ENCODE results near the gene GAPDH.
A peak's percentile ranks its signal among the peaks of the same experiment; 100 is the strongest.
"Not testable (repeated sequence)": the region's sequence is repeated elsewhere in the genome, so short reads cannot be mapped to it uniquely, and the experiment has no call there.

GAPDH gene

DNA sequence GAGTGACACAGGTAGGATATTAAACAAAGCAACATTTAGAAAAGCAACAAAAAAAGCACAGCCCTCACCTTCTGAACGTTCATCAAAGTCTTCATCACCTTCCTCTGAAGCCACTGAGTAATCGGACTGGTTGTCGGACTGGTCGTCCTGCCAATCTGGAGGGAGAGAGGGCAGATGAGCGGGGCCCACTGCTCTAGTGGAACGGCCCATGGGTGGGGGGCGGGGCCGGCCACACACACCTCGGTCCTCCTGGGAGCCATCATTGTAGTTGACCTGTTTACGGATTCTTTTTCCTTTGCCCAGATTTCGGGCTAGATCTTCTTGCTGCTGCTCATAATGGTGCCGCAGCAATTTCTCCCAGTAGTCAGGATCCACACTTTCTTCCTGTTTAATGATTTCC, 48.6 kb downstream of the GAPDH start:
- no peak overlapping the region for H3K4me3 ChIP-seq (ENCODE audit: low read depth, low read length)
- POLR2A ChIA-PET: no interaction called here
- H3K27ac ChIP-seq (ENCODE audit: extremely low read depth, low read depth, low read length): no peak overlapping the region
- TF ChIP-seq ZNF211 (tag by site-specific recombination; IDR thresholded peaks at IDR 0.05; ENCODE audit: low read depth) (no peak), ZNF239 (tag by site-specific recombination; IDR thresholded peaks at IDR 0.05) (no peak), ZIC2 (tag by site-specific recombination; IDR thresholded peaks at IDR 0.05) (no peak)
- TF ChIP-seq, protein P1, sequence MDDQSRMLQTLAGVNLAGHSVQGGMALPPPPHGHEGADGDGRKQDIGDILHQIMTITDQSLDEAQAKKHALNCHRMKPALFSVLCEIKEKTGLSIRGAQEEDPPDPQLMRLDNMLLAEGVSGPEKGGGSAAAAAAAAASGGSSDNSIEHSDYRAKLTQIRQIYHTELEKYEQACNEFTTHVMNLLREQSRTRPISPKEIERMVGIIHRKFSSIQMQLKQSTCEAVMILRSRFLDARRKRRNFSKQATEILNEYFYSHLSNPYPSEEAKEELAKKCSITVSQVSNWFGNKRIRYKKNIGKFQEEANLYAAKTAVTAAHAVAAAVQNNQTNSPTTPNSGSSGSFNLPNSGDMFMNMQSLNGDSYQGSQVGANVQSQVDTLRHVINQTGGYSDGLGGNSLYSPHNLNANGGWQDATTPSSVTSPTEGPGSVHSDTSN (CRISPR knock-in tag; IDR thresholded peaks at IDR 0.05): no peak
- CTCF ChIA-PET: interaction anchor here (0.6 to 2.0 kb wide), 5 partner anchors 12 to 594 kb away, joined by 3 to 13 read pairs (median 3); no protein-coding TSS in a partner anchor
- no peaks in the 10 kb centered on the region for H3K9me3 ChIP-seq (ENCODE audit: control insufficient read depth, insufficient read depth, low read depth, low read length)
- H3K36me3 ChIP-seq (ENCODE audit: control insufficient read depth in 2 of 2, insufficient read depth in 1 of 2, low read length in 2 of 2): peaks cover 84 to 91% of the 10 kb centered on the region in 2 experiments
- H3K4me1 ChIP-seq (ENCODE audit: control insufficient read depth, insufficient read depth, low read length): no peaks in the 10 kb centered on the region

DNA sequence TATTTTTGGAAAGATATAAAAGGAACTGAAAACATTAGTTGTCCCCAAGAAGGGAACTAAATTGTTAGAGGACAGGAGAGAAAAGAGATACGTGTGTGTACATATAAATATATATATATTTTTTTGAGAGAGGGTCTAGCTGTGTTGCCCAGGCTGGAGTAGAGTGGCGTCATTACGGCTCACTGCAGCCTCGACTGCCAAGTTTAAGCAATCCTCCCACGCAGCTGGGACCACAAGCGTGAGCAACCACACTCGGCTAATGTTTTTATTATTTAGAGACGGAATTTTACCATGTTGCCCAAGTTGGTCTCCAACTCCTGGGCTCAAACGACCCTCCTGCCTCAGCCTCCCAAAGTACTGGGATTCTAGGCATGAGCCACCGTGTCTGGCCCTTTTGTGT, 50.0 kb downstream of the GAPDH start:
- ChIA-PET CTCF (interaction anchor here (1.0 to 2.0 kb wide), 3 partner anchors 14 to 596 kb away, joined by 3 to 13 read pairs (median 3); no protein-coding TSS in a partner anchor), POLR2A (no interaction called here)
- no peak overlapping the region for H3K4me3 ChIP-seq (ENCODE audit: low read depth, low read length)
- no peaks in the 10 kb centered on the region for H3K4me1 ChIP-seq (ENCODE audit: control insufficient read depth, insufficient read depth, low read length)
- H3K9me3 ChIP-seq (ENCODE audit: control insufficient read depth, insufficient read depth, low read depth, low read length): no peaks in the 10 kb centered on the region
- peaks cover 81 to 91% of the 10 kb centered on the region in 2 experiments for H3K36me3 ChIP-seq (ENCODE audit: control insufficient read depth in 2 of 2, insufficient read depth in 1 of 2, low read length in 2 of 2)
- no peak for TF ChIP-seq ZNF157 (tag by site-specific recombination; IDR thresholded peaks at IDR 0.05)
- peak; percentile 59; the same call in 1 of the 2 replicates for TF ChIP-seq ZNF121 (tag by site-specific recombination; IDR thresholded peaks at IDR 0.05)
- H3K27ac ChIP-seq (ENCODE audit: extremely low read depth, low read depth, low read length): no peak overlapping the region

DNA sequence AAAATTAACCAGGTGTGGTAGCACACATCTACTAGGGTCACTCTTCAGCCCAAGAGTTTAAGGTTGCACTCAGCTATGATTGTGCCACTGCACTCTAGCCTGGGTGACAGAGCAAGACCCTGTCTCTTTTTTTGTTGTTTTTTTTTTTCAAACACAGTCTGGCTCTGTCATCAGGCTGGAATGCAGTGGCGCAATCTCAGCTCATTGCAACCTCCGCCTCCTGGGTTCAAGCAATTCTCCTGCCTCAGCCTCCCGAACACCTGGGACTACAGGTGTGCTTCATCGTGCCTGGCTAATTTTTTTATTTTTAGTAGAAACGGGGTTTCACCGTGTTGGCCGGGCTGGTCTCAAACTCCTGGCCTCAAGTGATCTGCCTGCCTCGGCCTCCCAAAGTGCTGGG, 52.3 kb downstream of the GAPDH start:
- H3K36me3 ChIP-seq (ENCODE audit: control insufficient read depth in 2 of 2, insufficient read depth in 1 of 2, low read length in 2 of 2): peaks cover 85 to 96% of the 10 kb centered on the region in 2 experiments
- H3K9me3 ChIP-seq (ENCODE audit: control insufficient read depth, insufficient read depth, low read depth, low read length); H3K27ac ChIP-seq (ENCODE audit: extremely low read depth, low read depth, low read length); H3K4me3 ChIP-seq (ENCODE audit: low read depth, low read length); H3K4me1 ChIP-seq (ENCODE audit: control insufficient read depth, insufficient read depth, low read length): not testable (repeated sequence)
- POLR2A ChIA-PET: interaction anchor here (0.7 to 0.8 kb wide), 2 partner anchors 10 to 20 kb away, joined by 3 read pairs; no protein-coding TSS in a partner anchor
- CTCF ChIA-PET: interaction anchor here (0.6 to 0.9 kb wide), 2 partner anchors 16 to 559 kb away, joined by 3 to 9 read pairs; no protein-coding TSS in a partner anchor
